Endometrial microvascular endothelial cells (primary cell): Measurements from ENCODE around the gene TATDN2. TPM values are rescaled to one million over a fixed set of nuclear protein-coding genes. Genes with fewer than 3 reads are reported as not detected.

Source experiments
- in situ Hi-C: cut with HindIII; loops from 2 replicates; pipeline ENCODE4 v1.10.0; 2017; ENCODE audit warnings: low sequenced_read_pairs, low pct_unique_long_range_greater_than_20kb; ENCODE audit errors: inconsistent ontology term
- total RNA-seq: library from RNA; depleted of rRNA; stranded (reverse); fragments of >200 nt; gene quantifications from one replicate; pipeline ENCODE4 v1.2.3, GENCODE V29; 2015; ENCODE audit errors: inconsistent ontology term

Gene TATDN2
- total RNA-seq, 1 donor from 2014 or later = 20.3 TPM

DNA sequence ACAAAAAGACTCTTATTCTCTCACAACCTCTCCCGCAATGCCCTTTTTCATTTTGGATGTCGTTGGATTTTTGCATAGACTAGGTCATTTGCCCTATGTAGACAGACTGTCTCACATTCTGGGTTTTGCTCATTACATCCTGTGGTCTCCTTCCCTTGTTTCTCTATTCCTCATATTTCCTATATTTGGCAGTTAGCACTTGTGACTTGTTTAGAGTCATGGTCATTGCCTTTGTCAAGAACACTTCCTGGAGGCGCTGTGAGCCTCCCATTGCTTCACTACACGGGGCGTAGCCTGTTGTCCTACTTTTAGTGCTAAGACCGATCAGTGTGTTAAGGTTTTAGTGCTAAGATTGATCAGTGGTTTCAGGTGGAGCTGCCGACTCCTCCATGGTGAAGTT, 16.1 kb upstream of the TATDN2 start:
- in situ Hi-C loops = no loop called here

DNA sequence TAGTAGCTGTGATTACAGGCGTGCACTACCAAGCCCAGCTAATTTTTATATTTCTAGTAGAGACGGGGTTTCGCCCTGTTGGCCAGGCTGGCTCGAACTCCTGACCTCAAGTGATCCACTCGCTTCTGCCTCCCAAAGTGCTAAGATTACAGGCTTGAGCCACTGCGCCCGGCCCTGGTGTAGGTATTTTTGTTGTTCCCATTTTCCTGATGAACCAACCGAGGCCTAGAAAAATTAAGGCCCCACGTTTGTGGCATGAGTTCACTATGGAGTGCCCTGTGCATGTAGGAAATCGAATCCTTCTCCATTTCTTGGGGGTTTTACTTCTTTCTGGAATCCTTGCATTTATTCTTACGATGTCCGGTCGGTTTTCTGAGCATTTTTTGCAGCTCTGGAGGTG, 14.3 kb upstream of the TATDN2 start:
- in situ Hi-C loops = no loop called here

DNA sequence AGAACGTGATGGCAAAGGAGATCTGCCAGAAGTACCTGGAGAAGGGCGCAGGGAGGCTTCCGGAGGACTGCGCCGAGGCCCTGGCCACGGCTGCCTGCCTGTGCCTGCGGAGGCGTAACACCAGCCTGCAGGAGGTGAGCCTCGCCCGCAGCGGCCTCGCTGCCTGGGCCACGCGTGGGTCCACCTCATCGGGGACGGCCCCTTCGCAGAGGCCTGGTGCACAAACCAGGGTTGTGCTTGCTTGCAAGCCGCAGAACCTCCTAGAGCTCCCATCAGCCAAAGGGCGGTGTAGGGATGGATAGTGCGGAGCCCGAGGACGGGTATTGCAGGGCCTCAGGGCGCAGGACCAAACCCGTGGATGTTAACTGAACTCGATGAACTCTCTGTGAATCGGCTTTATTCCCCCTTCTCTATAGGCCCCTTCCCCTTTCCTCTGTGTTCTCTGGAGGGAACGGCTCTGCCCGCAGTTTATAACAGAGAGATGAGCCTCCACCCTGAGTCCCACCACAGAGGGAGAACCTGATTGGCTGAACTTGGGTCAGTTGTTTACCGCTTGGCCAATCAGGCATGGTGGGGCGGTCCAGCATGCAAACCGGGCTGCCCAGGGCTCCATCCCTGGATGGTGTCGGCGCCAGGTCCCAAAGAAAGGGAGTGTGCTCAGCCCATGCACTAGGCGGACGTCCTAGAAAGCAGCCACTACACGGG, 13.6 kb upstream of the TATDN2 start:
- in situ Hi-C loops = no loop called here

DNA sequence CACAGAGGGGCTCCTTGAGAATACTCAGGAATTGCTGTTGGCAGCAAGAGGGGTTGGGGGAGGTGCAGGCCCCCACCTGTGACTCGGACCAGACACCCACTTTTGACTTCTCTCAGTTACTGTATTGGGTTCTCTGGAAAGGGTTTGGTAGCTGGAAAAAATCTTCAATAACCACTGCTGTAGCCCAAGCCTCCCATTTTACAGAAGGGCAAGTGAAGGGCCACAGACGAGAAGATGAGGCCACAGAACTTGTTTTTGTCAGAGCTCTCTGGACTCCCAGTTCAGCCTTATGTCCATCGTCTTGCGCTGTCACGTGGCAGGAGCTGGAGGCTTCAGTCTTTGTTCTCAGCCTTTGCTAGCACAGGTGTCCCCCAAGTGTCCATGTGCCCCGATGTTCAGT, 12.7 kb upstream of the TATDN2 start:
- in situ Hi-C loops = no loop called here

DNA sequence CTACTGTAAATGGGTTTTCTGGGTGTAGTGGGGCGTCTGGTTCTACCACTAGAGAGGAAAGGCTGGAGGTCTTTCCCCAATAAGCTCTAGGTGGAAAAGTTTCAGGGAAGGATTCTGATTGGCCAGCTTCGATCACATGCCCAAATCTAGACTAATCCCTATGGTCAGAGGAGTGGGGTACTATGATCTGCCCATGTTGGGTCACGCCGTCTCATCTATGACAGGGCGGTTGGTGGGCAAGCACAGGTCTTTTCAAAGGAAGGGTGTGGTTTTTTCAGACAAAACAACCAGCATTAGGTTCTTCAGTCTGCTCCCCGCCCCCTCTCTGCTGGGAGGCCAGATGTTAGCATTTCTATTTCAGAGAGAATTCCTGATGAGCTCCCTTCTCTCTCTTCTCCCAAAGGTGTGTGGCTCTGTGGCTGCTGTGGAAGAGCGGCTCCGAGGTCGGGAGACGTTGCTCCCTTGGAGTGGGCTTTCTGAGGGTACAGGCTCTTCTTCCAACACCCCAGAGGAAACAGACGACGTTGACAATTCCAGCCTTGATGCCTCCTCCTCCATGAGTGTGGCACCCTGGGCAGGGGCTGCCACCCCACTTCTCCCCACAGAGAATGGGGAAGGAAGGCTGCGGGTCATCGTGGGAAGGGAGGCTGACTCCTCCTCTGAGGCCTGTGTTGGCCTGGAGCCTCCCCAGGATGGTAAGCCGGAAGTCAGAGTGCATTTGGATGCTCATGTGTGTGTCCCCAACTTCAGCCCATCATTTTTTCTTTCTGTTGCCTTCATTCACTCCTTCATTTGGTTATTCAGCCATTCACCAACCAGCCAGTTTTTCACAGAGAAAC, 9.7 kb upstream of the TATDN2 start:
- in situ Hi-C loops = no loop called here

DNA sequence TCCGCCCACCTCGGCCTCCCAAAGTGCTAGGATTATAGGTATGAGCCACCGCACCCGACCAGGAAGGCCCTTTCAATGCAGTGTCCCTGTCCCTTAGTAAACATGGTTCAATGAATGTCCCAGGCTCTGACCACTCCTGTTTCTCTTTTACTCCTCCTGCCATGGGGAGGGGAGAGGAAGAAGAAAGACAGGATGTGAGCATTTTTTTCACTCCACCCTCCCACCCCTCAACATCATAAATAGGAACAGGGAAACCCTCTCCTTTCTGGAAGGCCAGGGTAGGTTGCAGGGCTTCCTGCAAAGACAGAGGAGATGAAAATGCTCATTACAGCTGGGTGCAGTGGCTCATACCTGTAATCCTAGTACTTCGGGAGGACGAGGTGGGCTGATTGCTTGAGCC, 7.5 kb upstream of the TATDN2 start:
- in situ Hi-C loops = no loop called here

DNA sequence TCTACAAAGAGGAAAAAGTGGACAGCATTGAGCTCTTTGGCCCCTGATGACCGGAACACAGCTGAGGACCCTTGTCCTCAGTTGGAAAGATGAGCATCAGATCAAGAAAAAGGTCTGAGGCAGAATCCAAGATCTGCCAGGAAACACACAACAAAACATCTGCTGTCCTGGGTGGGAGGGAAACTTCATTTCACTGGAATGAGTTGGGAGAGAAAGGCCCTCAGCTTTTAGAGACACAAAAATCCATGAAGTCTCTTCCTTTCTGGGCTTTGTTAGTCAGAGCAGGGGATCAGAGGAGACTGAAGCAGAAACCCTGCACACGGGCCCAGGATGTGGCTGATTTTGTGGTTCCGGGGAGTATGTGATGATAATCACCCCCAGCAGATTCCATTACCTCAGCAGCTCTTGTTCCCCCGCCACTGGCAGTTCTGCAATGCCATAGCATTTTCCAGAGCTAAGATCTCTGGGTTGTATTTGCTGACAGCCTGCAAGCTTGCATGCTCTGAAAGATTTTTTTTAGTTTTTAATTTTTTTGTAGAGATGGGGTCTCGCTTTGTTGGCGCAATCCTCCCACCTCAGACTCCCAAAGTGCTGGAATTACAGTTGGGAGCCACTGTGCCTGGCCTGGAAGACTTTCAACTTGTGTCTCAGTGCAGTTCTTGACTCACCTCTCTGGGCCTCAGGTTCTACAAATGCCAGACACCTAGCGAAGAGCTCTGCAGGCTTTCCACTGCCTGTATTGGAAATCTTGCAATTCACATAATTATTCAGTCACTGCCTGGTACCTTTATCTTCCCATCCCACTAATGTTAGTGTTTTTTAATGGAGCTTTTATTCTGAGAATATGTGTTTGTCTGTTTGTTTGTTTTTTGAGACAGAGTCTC, 5.8 kb upstream of the TATDN2 start:
- in situ Hi-C loops = no loop called here

DNA sequence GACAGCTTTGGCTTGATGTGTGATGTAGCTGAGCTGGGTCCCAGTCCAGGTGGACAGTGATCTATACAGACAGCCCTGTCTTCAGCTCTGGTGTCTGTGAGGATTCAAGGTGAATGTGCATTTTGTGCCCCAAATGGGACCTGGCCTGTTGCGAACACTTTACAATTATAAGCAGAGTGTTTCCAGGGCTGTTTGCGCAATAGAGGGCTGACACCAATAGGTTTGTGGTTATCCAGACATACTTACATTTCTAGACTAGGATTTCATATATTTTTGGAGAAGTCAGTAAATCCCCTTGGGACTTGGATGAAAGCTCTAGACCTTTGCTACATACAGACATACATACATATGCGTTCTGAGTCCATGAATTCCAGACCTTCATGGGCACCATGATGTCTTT, 4.2 kb upstream of the TATDN2 start:
- in situ Hi-C loops = no loop called here

DNA sequence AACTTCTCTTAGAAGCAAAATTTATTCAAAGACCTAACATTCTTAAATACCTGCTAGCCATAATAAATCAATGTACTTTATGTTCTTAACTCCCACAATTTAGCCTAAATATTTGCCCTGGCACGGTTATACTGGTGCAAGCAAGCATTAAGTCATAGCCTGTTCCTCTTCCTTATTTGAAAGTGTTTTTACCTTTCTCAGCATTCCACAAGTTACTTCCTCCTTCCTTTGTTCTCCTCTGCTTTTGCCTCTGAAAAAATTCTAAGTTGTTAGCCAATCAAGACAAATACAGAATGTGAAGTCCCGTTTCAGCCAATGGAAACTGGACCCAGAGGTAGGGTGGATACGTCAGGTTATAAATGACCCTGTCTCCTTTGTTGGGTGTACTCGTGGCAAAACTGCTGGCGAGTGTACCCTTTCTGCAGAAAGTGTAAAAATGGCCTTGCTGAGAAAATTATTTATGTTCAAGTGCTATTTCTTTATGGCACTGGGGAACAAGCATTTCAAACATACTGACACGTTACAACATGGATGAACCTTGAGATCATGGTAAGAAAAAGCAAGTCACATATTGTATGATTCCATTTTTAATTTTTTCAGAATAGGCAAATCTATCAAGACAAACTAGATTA, 3.1 kb upstream of the TATDN2 start:
- in situ Hi-C loops = no loop called here

DNA sequence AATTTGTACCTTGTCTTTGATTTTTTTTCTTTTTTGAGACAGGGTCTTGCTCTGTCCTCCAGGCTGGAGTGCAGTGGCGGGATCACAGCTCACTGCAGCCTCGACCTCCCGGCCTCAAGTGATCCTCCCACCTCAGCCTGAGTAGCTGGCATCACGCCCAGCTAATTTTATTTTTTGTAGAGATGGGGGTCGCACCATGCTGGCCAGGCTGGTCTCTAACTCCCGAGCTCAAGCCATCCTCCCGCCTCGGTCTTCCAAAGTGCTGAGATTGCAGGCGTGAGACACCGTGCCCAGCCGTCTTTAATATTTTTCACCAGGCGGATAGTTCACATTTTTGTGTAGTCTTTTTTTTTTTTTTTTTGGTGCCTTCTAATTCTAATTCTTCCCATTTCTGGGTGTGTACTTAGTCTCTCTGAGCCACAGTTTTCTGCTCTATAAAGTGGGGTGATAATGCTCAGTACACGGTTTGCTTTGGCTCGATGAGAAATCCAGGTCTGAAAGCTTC, 528 bp upstream of the TATDN2 start:
- in situ Hi-C loops = no loop called here

DNA sequence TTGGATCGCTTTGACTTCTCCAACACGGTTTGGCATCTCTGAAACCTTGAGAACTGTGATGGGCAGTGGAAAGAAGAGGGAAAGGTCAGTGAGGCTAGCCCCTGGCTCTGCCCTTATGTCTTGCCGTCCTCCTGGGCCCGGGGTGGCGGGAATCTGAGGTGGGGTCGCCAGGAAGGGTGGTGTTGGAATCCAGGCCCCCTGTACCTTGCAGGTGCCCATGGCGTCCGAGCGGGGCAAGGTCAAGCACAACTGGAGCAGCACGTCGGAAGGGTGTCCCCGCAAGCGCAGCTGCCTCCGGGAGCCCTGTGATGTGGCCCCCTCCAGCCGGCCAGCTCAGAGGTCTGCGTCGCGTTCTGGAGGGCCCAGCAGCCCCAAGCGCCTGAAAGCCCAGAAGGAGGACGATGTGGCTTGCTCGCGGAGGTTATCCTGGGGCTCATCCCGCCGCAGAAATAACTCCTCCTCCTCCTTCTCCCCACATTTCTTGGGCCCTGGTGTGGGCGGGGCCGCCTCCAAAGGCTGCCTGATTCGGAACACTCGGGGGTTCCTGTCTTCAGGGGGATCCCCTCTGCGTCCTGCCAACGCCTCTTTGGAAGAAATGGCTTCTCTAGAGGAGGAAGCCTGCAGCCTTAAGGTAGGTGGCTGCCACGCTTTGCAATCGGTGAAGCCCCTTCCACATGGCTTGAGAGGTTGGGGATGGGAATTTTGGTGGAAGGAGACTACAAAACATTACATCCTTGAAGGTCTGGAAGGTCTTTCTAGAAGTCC, 907 bp downstream of the TATDN2 start:
- in situ Hi-C loops = no loop called here

DNA sequence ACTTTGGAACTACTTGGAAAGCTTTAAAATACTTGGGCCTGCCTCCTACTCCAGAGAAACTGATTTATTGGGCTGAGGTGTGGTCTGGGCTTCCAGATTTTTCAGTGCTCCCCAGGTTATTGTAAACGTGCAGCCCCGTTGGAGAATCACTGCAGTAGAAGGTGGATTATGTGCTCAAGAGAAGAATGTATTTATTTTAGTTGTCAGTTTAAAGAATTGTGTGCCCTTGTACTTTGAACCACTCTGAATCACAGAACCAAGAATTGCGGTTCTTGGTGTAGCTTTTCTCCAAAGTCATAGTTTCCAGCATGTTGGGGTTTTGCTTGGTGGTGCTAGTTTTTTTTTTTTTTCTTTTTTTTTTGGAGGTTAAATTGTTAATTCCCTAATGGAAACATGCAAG, 1.6 kb downstream of the TATDN2 start:
- in situ Hi-C loops = no loop called here

DNA sequence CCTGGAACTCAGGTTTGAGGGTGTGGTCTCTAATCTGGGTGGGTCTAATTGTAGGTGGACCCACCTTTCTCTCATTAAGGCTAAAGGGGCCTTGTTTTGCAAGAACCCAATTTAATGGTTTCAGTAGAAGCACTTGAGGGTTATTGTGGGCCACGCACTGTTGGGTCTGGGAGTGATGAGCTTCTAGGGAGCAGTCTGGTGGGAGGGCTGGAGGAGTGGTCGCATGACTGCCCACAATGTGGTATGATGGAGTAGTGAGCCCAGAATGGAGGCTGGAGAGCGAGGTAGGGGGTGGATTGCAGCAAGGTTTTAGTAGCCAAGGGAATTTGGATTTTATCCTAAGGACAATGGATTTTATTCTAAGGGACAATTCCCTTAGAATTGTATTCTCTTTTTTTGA, 2.7 kb downstream of the TATDN2 start:
- in situ Hi-C loops = no loop called here

DNA sequence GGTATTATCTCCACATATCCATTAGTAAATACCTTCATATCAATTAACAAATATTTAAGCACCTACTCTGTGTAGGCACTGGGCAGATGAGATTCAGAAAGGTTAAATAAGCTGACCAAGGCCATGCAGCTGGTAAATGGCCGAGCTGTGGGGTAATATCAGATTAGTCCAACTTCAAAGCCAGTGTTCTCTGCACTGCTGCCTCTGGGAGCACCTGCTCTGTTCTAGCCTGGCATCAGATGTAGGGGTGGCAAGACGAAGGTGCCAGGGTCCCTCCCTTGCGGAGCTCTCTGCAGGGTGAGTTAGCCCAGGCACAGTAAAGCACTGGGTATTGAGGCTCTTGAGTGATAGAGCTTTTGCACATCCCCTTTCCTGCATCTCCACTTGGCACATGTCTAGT, 5.5 kb downstream of the TATDN2 start:
- in situ Hi-C loops = no loop called here

DNA sequence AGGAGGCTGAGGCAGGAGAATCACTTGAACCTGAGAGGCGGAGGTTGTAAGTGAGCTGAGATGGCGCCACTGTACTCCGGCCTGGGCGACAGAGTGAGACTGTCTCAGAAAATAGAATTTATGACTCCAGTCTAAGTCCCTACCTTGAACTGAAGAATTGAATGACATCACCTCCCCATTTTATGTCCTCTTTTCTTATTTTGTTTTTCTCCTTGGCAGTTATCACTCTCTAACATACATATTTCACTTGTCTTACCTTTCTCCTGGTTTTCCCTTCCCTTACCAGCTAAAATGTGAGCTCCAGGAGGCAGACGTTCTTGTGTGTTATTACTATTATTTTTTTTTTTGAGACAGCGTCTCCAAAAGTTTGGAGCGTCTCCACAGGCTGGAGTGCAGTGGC, 7.6 kb downstream of the TATDN2 start:
- in situ Hi-C loops = no loop called here

DNA sequence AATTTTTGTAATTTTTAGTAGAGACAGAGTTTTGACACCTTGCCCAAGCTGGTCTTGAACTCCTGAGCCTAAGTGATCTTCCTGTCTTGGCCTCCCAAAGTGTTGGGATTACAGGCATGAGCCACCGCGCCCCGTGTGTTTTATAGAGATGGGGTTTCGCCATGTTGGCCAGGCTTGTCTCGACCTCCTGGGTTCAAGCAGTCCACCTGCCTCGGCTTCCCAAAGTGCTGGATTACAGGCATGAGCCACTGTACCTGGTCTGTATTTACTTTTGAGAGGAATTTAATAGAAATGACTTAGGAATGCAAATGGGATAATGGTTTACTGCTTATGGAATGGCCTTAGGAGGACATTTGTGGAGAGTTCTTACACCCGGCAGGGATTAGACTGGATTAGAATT, 10.8 kb downstream of the TATDN2 start:
- in situ Hi-C loops = no loop called here

DNA sequence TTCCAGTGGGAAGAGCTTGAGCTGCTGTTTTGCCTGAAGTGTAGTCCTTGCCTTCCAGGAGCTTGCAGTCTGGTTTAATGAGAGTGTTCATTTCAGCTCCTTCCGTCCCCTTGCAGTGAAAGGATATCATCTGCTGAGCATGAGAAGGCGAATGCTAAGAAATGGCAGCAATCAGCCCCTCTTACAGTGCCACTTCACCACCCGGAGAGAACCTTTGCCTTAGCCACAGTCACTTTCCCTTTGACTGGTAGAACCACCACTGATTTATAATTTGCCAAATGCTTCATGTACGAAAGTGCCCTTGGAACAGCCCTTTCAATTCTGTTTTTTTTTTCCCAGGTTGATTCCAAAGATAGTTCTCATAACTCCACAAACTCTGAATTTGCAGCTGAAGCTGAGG, 11.5 kb downstream of the TATDN2 start:
- in situ Hi-C loops = no loop called here

DNA sequence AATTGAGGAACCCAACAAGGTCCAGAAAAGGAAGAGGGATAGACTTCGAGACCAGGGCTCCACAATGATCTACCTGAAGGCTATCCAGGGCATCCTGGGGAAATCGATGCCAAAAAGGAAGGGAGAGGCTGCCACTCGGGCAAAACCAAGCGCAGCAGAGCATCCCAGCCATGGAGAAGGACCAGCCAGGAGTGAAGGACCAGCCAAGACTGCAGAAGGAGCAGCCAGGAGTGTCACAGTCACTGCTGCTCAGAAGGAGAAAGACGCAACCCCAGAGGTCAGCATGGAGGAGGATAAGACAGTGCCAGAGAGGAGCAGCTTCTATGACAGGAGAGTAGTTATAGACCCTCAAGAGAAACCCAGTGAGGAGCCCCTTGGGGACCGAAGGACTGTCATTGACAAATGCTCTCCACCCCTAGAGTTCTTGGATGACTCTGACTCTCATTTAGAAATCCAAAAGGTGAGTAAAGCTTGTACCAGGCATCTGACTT, 12.0 kb downstream of the TATDN2 start:
- in situ Hi-C loops = no loop called here
